GM19351 (cell line): ENCODE results near the gene SLC2A1.
"Not testable (repeated sequence)": the region's sequence is repeated elsewhere in the genome, so short reads cannot be mapped to it uniquely, and the experiment has no call there.

Experiments
- ATAC-seq: cut with Tn5 transposase; IDR thresholded peaks from one replicate; pipeline ENCODE4 v1.9.1; 2021; ENCODE audit warnings: mild to moderate bottlenecking, moderate library complexity; ENCODE audit not compliant: unreplicated experiment

The SLC2A1 gene

DNA sequence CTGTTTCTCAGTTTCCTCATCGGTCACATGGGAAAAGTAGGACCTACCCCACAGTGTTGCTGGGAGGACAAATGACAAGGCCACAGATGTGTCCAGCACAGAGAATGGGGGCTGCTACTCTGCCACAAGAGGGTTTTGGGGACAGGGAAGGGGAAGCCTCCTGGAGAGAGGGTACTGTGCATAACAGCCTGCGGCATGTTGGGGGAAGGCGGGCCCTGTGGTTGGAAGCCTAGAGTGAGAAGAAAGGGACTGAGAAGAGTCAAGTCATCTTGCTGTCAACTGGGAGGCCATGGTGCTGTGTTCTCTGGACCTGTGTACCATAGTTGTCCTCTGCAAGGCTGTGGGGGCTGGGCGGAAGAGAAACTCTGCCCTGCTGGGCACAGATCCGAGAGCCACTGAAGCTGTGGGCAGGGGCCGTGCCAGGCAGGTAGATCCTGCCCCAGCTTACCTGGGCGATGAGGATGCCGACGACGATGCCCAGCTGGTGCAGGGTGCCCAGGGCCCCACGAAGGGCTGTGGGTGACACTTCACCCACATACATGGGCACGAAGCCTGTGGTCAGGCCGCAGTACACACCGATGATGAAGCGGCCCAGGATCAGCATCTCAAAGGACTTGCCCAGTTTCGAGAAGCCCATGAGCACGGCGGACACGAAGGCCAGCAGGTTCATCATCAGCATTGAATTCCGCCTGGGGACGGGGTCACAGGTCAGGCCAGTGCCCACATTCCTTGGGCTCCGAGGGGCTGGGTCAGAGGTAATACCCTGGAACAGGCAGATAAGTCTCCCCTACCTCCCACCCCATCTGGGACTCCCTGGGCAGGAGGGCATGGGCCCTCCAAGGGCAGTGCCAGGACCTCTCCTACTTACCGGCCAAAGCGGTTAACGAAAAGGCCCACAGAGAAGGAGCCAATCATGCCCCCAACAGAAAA, 28.2 kb downstream of the SLC2A1 start:
- ATAC-seq, result no peak

DNA sequence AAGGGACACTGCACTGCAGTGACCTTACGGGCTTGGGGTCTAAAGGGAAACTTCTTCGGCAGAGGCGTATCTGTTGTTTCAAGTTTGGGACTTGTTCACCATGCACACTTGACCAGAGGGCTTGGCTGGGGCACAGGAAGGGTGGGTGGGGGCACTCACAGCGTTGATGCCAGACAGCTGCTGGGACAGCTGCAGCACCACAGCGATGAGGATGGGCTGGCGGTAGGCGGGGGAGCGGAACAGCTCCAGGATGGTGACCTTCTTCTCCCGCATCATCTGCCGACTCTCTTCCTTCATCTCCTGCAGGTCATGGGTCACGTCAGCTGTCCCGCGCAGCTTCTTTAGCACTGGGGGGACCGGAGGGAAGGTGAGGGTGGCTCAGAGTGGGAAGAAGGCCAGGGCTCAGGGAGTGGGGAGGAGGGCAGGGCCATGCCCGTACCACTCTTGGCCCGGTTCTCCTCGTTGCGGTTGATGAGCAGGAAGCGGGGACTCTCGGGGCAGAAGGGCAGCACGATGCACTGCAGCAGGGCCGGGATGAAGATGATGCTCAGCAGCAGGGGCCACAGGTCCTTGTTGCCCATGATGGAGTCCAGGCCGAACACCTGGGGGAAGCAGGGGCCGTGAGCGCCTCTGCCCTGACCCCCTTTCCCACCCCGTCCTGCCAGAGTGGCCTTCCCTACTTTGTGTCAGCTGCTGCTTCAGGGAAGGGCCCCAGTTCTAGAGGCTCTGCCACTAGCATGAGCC, 29.1 kb downstream of the SLC2A1 start:
- ATAC-seq, result no peak

DNA sequence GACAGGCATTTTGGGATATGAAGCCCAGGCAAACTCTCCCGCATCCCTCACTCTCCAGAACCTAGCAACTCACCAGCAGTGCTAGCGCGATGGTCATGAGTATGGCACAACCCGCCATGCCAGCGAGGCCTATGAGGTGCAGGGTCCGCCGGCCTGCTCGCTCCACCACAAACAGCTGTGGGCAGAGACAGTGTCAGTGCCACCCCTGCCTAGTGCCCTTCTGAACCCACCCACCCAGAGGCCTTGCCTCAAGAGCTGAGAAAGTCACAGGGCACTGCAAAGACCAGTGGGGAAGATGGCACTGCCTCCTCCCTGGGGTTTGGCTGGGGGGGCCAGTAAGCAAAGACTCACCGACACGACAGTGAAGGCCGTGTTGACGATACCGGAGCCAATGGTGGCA, 29.8 kb downstream of the SLC2A1 start:
- no peak for ATAC-seq

DNA sequence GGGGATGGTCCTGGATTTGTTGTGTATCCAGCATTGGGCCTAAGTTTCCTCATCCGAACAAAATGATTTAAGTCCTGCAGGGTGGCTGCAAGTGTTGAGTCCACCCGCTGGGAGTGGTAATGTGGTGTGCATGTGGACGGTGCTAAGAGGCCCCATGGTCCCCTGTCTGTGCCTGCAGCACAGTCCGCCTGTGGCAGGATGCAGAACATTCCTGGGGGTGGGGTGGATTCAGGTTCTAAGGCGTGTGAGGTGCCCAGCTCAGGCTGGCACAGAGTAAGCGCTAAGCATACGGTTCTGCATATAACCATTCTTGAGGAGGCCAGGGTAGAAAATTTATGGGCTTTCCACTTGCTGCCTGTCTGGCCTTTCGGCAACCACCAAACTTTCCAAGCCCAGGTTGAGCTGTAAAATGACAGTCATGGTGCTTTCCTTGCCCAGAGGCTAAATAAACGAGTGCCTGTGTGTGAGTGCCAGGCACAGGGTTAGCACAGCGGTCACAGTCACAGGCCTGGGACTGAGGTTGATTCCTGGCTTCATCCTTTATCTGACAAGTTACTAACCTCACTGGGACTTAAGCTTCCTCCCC, 30.7 kb downstream of the SLC2A1 start:
- no peak for ATAC-seq

DNA sequence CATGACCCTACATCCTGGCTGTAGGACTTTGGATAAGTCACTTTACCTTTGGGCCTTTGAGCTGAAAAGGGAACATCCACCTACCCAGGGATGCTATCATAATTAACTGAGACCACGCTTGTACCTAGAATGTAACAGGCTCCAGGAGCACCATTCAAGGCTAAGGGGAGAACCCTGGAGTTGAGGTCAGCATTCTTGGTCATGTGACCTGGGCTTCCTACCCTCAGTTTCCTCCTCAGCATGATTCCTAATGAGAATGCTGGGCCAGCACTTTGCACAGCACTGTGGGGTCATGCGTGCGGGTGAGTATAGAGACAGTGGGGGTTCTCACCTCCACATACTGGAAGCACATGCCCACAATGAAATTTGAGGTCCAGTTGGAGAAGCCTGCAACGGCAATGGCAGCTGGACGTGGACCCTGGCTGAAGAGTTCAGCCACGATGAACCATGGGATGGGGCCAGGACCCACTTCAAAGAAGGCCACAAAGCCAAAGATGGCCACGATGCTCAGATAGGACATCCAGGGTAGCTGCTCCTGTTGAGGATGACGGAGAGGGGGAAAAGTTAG, 31.3 kb downstream of the SLC2A1 start:
- no peak for ATAC-seq

DNA sequence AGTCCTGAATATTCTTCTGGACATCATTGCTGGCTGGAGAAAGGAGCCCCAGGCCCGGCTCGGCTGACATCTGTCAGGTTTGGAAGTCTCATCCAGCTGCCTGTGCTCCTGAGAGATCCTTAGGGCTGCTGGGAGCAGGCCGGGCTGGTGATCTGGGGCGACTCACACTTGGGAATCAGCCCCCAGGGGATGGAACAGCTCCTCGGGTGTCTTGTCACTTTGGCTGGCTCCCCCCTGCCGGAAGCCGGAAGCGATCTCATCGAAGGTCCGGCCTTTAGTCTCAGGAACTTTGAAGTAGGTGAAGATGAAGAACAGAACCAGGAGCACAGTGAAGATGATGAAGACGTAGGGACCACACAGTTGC, 31.8 kb downstream of the SLC2A1 start:
- ATAC-seq, result no peak

DNA sequence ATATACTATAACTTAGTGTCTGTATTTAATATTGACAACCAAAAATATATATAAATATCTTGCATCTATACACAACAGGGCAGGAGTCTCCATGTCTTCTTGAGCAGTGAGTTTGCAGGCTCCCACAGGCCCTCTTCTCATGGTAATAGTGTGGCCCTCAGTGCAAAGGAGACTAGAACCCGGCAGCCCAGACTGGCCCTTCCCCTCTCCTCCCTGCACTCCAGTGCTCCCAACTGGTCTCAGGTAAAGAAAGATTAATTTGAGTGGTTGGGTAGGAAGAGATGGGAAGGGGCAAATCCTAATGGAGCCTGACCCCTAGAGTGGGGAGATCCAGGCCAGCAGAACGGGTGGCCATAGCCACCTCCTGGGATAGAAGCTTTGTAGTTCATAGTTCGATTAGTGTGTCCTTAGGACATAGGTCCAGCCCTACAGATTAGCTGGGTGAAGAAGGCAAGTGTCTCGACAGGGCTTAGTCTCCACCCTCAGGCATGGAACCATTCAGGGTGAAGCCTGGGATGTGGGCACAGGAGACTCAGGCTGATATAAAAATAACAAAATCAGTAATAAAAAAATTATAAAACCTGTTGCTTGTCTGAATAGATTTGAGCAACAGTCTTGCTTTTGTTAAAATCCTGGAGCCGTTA, 32.3 kb downstream of the SLC2A1 start:
- no peak for ATAC-seq

DNA sequence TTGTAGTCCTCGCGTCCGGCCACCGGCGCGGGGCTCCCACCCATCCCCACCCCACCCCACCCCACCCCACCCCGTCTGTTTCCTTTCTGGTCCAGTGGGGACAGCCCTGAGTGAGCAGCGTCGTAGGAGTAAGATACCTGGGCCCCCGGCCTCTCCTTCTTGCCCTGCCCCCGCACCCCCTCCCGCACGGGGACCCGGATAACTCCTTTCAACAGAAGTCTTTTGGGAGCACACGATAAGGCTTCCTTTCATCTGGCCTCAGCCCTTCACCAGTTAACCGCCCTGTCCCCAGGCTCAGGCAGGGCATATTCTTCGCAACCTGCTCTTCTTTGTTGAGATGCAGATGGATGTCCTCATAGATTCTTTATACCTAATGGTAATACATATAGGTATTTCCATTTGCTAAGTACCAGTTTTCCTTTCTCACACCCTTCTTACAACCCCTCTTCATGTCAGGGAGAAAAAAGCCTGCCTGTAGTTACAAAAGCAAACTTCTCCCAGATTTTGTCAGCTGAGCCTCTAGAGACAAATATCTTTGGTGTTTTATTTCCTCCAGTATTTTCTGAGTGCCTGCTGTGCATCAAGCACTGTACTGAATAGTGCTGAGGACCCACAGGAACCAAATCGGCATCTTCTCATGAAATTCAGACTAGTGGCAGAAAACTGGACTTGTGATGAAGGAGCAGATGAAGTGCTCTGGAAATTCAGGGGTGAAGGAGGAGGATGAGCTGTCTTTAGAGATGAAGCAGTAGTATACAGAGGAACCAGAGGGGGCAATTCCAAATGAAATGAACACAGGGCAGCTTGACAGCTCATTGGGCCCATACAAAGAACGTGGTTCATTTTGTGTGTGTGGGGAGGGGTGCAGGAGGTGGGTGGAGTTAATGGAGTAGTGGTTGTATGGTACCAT, 33.6 kb downstream of the SLC2A1 start:
- no peak for ATAC-seq

DNA sequence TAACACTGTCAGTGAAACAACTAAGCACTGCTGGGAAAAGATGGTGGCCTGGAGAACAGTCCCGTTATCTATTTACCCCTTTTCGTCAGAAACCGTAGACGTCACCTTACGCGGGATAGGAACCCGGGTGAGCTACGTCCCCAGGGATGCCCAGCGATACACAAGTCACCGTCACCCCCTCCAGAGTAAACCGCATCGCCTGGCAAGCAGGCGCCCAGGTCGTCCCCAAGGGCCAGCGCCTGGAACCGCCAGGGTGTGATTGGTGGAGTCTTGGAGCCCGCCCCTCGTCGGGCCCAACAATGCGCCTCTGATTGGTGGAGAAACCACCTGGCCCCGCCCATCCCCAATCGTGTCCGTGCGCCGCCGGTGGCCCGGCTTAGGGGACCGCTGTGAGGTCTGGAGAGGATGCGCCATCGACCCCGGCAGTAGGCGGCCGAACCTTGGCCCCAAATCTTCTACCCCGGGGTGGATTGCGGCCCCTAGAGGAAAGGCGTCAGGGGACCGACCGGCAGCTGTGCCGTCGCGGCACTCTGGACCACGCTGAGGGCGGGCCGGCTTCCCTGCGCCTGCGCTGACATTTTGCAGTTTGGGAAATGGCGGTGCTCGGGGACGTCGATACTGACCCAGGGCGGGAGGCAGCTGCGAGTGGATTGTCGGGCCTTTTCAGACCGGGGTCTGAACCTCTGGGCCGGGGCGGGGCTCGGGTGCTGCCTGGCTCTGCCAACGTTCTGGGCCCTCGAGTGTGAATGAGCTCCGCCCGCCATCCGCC, 34.4 kb downstream of the SLC2A1 start:
- ATAC-seq, result peak; percentile 89

DNA sequence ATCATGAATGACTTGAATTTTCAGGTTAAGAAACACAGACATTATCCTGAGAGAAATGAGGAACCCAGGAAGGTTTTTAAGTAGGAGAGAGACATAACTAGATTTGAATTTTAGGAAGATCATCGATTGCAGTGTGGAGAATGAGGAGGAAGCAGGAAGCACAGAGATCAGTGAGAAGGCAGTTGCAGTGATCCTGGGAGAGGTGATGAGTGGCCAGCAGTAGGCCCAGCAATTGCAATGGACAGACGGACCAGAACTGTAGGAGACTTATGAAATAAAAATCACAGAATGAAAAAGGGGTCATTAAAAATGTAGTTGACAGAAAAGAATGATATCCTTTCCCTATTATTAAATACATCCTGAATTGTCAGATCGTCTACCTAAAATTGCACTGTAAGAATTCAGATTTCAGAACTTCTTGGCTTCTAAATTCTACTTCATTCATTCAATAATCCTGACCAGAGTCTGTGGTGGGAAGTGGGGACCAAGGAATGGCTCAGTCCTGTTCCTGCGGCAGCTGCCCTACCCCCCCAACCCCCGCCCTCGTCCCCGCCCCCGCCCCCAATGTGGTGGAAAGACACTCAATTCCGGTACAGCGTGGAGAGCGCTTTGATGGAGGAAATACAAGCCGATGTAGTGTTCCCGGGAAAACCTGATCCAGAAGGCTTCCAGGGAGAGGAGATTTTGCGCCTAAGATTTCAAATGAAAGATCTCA, 35.1 kb downstream of the SLC2A1 start:
- no peak for ATAC-seq

DNA sequence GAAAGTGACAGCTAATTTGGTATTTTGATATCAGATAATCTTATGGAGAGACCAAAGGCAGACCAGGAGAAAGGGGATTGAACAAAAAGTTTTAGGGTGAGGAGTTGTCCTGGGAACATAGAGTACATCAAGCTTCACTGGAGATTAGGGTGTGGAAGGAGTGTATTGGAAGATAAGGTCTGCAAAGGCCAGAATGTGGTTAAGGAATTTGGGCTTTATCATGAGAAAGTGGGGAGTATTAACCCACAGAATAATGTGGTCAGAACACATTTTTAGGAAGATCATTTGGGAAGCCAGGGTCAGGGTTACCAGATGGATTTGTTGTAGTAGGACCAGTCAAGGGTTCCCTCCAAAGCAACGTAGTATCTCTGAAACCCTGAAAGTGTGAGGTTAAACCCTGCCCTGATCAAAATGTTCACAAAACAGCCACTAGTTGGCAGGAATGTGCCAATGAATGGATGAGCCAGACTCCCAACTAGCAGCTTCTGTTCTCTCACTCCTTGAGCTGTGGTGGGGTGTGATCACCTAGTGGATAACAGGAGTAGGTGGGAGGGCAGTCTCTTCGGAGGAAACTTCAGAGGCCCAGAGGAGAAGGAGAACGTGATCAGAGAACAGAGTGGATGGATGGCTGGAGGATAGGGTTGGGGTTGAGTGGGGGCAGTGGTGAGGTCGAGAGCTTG, 35.8 kb downstream of the SLC2A1 start:
- no peak for ATAC-seq

DNA sequence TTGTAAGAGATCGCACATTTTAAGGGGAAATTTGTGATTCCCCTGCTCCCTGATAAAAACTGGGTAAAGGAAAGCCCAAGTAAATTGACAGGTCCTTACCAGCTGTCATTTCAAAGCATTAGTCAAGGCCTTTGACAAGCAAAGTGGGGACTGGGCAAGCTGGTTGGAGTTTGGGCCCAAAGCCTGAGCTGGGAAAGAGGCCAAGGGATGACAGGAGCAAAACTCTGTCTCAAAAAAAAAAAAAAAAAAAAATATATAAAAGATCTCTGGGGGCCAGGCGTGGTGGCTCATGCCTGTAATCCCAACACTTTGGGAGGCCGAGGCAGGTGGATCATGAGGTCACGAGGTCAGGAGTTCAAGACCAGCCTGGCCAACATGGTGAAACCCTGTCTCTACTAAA, 36.9 kb downstream of the SLC2A1 start:
- no peak for ATAC-seq

DNA sequence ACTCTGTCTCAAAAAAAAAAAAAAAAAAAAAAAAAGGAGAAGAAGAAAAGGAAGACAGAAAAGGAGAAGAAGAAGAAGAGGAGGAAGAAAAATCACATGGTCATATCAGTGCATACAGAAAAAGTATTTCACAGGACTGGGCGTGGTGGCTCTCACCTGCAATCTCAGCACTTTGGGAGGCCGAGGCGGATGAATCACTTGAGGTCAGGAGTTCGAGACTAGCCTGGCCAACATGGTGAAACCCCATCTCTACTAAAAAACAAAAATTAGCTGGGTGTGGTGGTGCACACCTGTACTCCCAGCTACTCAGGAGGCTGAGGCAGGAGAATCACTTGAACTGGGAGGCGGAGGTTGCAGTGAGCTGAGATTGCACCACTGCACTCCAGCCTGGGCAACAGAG, 39.0 kb downstream of the SLC2A1 start:
- ATAC-seq, result not testable (repeated sequence)

DNA sequence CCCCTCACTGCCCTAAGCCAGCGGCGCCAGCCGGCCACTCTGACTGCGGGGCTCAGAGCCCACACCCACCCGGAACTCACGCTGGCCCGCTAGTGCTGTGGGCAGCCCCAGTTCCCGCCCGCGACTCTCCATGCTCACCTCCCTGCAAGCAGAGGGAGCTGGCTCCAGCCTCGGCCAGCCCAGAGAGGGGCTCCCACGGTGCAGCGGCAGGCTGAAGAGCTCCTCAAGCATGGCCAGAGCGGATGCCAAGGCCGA, 41.5 kb downstream of the SLC2A1 start:
- ATAC-seq, result no peak

DNA sequence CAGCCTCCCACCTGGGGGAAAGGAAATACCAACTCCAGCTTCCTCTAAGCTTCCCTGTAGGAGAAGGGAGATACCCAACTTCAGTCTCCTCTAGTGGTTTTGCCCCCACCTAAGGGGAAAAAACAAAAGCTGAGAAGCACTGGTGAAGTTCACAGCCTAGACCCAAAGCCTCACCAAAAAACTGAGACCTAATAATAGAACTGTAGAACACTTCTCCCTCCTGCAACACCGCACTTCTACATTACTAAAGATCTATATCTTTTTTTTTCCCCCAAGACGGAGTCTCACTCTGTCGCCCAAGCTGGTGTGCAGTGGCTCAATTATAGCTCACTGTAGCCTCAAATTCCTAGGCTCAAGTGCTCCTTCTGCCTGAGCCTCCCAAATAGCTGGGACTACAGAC, 43.2 kb downstream of the SLC2A1 start:
- ATAC-seq, result no peak

DNA sequence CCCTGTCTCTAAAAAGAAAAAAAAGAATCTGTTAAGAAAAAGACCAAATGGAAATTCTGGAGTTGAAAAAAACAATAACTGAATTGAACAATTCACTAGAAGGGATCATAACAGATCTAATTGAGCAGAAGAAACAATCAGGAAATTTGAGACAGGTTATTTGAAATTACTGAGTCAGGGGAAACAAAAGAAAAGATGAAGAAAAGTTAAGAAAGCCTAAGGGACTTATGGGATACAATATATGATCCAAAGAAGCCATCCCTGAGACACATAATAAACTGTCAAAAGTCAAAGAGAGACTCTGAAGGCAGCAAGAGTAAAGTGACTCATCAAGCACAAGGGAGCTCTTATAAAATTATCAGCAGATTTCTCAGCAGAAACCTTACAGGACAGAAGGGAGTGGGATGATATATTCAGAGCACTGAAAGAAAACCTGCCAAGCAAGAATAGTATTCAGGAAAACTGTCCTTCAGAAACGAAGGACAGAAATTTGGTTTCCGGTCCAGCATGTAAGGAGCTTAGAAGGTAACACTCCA, 44.5 kb downstream of the SLC2A1 start:
- no peak for ATAC-seq

DNA sequence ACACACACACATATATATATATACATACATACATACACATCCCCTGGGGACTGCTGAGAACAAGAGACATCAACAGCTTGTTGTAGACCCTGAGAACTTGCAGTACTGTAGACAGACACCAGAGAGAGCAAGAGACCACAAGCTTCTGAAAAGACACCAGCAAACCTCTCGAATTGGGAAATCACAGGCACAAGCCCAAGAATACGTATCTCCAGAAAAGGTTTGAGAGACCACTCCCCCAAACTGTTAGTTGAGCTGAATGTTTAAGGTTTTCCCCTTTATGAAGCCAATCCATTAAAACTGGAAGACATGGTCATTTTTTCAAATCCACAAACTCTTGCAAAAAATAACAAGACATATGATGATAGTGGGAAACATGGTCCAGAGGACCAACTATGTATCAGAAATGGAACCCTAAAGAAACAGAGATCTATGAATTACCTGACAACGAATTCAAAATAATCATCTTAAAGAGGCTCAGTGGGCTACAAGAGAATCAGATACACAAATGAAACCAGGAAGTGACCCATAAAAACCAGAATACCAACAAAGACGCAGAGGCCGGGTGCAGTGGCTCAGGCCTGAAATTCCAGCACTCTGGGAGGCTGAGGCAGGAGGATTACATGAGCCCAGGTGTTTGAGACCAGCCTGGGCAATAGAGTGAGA, 45.1 kb downstream of the SLC2A1 start:
- ATAC-seq, result no peak

DNA sequence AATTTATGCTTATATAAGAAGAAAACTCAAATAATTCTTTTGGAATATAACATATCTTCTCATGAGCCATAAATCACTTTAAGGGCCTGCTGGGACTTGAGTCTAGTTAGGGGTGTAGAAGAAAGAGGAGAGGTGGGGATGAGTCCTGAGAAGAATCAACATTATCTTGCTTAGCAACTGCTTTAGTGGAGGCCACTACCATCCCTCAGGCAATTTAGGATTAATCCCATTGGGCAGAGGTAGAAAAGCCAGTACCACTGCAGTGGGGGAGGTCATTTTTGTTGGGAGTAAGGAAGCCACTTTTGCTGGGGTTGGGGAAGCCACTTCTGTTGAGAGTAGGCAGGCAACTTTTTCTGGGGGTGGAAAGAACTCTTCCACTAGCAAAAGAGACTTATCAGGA, 47.7 kb downstream of the SLC2A1 start:
- ATAC-seq, result no peak
